NK-92 treated with Interleukin-12 subunit alpha and Interleukin-12 subunit beta, amount 100 ng/mL, for 24 hours (cell line): ENCODE measurements around the gene SAPCD1.

Experiments used
- DNase-seq: peaks from one replicate; lab custom pipeline; 2025; lab: John Stamatoyannopoulos, UW

The SAPCD1 gene

GRCh38 chr6:31752739-31753319 is 9.6 kb upstream of the SAPCD1 start:
- no peak for DNase-seq

DNA sequence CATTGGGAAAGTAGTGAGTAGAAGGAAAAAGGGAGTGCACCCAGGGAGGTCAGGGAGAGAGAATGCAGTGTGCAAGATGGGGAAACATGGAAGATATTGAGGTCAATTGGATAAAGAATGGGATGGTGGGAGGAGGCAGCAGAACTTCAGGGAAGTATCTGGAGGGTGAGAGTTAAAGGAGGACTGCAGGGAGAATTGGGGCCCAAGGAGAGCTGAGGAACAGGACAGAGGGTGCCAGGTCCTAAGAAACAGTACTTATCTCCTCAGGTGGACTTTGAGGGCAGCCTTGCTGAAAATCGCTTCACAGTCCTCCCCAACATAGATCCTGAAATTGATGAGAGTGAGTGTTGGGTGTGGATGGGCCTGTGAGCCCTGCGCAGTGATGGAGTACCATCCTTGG is 4.2 kb upstream of the SAPCD1 start:
- no peak for DNase-seq

GRCh38 chr6:31760790-31761189 is 1.7 kb upstream of the SAPCD1 start:
- no peak for DNase-seq

DNA sequence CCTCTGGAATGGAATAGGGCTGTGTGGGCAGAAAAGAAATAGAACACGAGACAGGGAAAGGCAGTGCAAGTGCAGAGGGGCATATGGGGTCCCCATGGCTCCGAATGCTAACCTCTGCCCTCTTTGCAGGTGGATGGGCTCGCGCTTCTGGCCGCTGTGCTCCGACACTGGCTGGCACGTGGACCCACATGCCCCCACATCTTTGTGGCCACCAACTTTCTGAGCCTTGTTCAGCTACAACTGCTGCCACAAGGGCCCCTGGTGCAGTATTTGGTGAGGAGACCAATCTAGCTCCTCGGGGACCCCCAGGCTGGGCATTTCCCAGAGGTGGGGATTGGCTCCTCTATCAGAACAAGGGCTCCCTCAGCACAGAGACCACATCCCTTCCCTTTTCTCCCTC is 1.1 kb upstream of the SAPCD1 start:
- DNase-seq = no peak

GRCh38 chr6:31762878-31763618 is 592 bp downstream of the SAPCD1 start:
- no peak for DNase-seq

DNA sequence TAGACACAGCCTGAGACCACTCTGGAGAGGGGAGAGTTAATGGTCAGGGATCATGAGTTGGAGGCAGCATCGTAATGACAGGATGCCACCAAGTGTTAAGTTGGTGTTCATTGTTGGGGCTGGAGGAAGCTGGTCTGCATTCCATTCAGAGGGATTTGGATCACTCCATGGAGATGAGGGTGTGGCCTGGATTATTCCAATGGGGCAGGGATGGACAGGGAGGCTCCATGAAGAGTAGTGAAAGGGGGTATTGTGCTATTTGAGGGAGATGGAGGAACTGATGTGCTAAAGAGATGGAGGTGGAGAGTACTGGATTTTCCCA is 1.1 kb downstream of the SAPCD1 start:
- no peak for DNase-seq

GRCh38 chr6:31764198-31764597 is 1.7 kb downstream of the SAPCD1 start:
- DNase-seq = no peak

DNA sequence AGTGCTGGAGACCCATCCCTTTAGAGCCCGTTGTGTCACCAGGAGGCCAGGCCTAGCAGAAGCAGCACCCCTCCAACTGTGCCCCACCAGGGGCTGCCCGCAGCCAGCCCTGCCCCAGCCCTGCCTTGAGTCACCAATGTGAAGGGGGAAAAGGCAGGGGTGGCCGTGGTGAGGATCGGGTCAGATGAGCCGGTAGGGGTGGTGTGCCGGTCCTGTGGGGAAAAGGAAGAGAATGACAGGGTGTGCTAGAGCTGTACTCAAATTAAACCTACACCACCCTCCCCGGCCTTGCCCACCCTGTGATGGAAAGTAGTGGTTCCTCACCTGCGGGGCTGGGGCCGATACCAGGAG is 3.1 kb downstream of the SAPCD1 start:
- DNase-seq = no peak

DNA sequence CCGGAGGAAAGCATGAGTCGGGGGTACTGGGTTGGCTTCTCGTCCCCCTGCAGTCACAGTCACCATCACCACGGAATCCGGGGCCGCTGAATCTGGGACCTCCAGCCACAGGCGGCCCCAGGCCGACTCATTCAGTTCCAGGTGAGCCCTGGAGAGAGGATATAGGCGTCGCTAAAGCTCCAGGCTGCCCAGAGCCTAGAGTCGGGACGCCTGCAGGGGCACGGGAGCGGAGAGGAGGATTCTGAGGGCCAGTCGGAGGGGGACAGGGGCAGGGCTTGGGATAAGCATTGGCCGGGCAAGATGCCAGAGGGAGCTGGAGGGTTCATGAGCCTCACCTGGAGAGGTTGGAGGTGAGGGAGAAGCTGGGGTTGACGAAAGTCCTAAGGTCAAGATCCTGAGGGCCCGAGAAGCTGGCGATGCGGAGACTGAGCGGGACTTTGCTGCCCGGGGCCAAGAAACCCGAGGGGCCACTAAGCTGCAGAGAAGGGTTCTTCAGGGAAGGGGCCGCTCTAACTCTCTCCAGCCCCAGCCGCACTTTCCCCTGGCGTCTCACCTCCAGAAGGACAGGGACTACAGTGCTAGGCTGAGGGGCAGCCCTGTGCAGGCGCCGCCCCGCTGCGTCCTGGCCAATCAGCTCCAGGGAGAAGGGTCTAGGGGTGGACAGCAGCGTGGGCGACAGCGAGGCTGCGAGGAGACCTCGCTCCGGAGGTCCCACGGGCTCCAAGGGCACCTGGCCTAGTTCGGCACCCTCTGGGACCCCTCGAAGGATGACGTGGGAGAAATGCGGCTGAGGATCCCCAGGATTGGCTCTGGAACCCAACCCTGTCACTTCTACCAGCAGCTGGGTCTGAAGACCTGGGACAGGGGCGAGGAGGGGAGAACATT is 3.7 kb downstream of the SAPCD1 start:
- DNase-seq = no peak

GRCh38 chr6:31767096-31767645 is 4.7 kb downstream of the SAPCD1 start:
- DNase-seq = no peak

GRCh38 chr6:31768363-31769257 is 6.2 kb downstream of the SAPCD1 start:
- DNase-seq = no peak

DNA sequence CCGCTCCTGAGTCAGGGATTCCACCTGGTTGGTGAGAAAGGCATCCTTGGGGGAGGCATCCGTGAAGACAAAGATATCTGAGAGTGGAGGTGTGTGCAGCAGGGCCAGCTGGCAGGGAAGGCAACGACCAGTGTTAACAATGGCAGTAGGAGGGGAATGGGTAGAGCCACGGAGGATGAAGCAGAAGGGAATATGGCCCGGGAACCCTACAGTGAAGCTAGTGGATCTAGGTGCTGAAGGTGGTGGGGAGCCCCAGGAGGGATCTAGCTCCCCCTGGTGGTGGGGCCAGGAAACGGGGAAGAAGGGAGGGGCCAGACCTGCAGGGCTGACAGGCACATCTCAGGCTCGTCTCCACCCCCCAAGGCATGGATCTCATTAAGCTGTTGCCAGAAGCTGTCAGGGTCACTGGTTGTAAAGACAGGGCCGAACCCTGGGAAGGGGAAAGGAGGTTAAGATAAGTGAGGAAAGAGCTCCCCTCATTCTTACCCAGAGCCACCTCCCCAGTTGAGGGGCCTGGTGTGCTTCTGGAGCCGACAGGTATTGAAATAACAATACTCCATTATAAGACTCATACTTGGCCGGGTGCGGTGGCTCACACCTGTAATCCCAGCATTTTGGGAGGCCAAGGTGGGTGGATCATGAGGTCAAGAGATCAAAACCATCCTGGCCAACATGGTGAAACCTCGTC is 7.4 kb downstream of the SAPCD1 start:
- peak; percentile 45 for DNase-seq

GRCh38 chr6:31770860-31771259 is 8.4 kb downstream of the SAPCD1 start:
- no peak for DNase-seq

GRCh38 chr6:31771992-31772358 is 9.5 kb downstream of the SAPCD1 start:
- no peak for DNase-seq

DNA sequence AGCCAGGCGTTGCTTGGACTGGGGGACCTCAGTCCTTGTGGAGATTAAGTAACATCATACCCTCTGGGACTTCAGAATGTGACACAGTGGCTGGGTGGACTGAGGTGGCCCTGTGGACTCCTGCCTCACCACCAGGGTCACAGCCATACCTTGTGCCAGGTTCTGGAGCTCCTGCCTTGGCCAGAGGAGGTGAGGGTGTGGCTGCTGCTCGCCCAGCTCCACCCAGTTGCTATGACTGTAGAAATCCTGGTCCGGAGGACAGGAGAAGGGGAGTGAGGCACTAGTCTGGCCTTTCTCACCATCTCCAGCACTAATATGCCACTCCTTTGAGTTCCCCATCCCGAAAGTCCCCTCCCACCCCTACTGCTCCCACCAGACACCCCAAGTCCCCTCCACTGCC is 12.7 kb downstream of the SAPCD1 start:
- DNase-seq = no peak

DNA sequence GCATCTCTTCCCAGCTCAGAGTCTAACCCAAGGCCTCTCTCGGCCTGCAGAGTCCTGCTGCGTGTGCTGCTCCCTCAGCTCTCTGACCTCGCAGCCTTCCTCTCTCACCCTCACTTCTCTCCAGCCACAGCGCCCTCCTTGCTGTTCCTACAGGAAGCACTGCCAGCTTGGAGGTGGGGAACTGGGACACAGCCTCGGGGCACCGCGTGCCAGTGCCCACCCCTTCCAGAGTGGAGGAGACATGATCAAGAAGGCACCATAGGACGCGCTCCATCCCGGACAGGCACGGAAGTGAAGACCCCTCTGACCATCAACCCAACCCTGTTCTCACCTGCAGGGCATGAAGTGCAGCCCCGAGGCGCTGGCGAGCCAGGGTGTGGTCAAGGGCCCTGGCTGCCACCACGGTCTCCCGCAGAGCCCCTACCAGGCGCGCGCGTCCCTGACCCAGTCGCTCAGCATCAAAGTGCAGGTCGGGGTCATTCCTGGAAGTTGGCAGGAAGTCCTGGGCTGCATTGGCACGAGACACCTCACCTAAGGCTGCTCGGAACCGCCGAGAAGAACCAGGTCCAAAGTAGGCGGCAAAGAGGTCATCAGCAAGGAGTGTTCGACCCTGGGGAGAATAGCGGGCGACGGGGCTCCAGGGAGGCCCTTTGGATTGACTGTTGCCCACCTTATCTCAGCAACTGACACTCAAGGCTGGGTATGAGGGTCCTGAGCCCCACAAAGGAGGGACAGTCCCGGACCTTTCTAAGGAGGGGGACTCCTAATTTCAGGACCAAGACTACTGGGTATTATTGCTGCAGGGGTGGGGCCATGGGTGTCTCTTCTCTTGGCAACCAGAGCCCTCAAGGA is 13.4 kb downstream of the SAPCD1 start:
- no peak for DNase-seq

GRCh38 chr6:31776485-31776988 is 14.1 kb downstream of the SAPCD1 start:
- DNase-seq = no peak

- DNase-seq = no peak
Observed at GRCh38 chr6:31776989-31777666, 14.7 kb downstream of the SAPCD1 start, which contains the start of gene VWA7. VWA7 (minus strand) TSS chr6:31777328; CDS start chr6:31776779, 549 bp downstream.

- DNase-seq = no peak
Observed at GRCh38 chr6:31777667-31778050, 15.2 kb downstream of the SAPCD1 start.

- DNase-seq = no peak
Observed at GRCh38 chr6:31778193-31778592, 15.7 kb downstream of the SAPCD1 start.
